ENCODE measurements around the gene CCS. TPM values are rescaled to one million over a fixed set of nuclear protein-coding genes. Genes with fewer than 3 reads are reported as not detected.

The CCS gene
- total RNA-seq, 3 donors from 2014 or later = 27.5 to 44.2 (median 33.1) TPM

DNA sequence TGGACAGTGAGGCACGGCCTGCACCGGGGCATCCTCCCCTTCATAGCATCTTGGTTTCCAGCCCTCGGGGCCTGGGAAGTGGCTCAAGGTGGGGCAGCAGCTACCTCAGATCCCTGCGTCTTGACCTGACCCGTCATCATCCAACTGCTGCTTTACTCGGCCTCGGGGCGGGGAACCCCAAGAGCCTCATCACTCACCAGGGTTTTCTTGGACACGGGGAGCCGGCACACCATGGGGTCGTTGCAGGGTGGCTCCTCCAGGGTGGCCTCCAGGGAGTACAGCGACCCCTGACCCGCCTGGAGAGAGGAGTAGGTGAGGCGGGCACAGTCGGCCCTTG, 25.2 kb upstream of the CCS start:
- DNase-seq (ENCODE audit: low spot score in 2 of 2) = no peak
- Histone ChIP-seq H3K27me3 (no peaks in the 10 kb centered on the region), H3K27ac (peak overlapping the region; percentile 57), H3K4me3 (peak overlapping the region; percentile 55 to 92 (median 68)), H3K9me3 (no peaks in the 10 kb centered on the region), H3K4me1 (no peaks in the 10 kb centered on the region), H3K36me3 (no peaks in the 10 kb centered on the region)
- TF ChIP-seq, protein P1, sequence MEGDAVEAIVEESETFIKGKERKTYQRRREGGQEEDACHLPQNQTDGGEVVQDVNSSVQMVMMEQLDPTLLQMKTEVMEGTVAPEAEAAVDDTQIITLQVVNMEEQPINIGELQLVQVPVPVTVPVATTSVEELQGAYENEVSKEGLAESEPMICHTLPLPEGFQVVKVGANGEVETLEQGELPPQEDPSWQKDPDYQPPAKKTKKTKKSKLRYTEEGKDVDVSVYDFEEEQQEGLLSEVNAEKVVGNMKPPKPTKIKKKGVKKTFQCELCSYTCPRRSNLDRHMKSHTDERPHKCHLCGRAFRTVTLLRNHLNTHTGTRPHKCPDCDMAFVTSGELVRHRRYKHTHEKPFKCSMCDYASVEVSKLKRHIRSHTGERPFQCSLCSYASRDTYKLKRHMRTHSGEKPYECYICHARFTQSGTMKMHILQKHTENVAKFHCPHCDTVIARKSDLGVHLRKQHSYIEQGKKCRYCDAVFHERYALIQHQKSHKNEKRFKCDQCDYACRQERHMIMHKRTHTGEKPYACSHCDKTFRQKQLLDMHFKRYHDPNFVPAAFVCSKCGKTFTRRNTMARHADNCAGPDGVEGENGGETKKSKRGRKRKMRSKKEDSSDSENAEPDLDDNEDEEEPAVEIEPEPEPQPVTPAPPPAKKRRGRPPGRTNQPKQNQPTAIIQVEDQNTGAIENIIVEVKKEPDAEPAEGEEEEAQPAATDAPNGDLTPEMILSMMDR (IDR thresholded peaks at IDR 0.05) = no peak
- TF ChIP-seq POLR2A (IDR thresholded peaks at IDR 0.05) (no peak), POLR2AphosphoS5 (IDR thresholded peaks at IDR 0.05) (no peak)
- intact Hi-C loops (cut with DNase I; ENCODE audit: low total_unique reads) = no loop called here

DNA sequence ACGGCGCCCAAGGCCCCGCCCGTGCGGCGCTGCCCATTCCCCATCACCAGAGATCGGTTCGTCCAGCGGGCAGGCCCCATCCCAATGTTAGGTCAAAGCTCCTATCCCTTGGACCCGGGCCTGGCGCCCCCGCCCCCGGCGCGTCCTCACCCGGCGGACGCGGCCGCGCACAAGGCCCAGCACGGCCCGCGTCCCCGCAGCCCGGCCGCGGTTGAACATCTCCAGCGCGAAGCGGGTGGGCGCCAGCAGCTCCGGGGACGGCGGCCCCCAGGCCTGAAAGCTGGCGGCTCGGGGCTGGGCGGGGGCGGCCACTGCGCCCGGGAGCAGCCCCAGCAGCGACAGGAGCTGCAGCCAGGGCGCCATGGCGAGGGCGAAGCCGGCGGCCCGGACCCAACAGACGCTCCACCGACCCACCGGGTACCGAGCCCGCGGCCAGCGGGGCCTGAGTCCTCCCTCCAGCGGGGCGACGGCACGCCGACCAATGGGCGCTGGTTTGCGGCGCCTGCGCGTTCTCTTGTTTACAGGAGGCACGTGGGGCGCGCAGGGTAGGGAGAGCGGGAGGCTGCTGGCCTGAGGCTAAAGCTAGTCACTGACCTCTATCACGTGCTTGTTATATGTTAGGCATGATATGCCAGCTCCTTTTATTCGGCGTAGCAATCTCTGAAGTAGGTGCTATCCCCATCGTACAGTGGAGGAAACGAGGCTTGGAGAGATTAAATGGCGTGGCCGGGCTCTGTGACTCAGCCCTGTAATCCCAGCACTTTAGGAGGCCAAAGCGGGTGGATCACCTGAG, 24.7 kb upstream of the CCS start, which contains the start of gene CTSF:
TSS of gene CTSF (minus strand) at position 483 of the 793 bp plus-strand sequence. CDS start at position 363, 120 bp downstream.
- TF ChIP-seq, protein P1 (IDR thresholded peaks at IDR 0.05) = no peak
- TF ChIP-seq POLR2AphosphoS5 (IDR thresholded peaks at IDR 0.05) (peak in 1 of 3 donors; percentile 31), POLR2A (IDR thresholded peaks at IDR 0.05) (no peak)
- intact Hi-C loops (cut with DNase I; ENCODE audit: low total_unique reads) = no loop called here
- Histone ChIP-seq H3K27me3 (no peaks in the 10 kb centered on the region), H3K4me3 (peak within 1 kb of the TSS; percentile 55 to 92 (median 68)), H3K9me3 (no peaks in the 10 kb centered on the region), H3K27ac (peak within 1 kb of the TSS; percentile 57), H3K36me3 (no peaks in the 10 kb centered on the region), H3K4me1 (no peaks in the 10 kb centered on the region)
- peak; percentile 68 to 88 for DNase-seq (ENCODE audit: low spot score in 2 of 2)

DNA sequence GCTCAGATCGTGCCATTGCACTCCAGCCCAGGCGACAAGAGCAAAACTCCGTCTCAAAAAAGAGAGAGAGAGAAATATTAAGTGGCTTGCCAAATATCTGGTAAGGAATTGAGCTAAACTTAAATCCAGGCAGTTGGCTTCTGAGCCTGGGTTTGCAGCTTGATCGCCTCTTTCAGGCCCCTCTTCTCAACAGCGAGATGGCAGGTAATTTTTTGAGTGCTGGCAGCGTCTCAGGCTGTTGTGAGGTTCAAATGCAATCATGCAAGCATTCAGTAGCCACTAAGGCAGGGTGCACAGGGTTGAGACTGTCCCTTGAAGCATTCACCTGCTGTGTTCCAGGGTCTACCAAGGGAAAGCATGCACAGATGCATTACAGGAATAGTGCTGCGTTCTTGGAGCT, 23.9 kb upstream of the CCS start:
- Histone ChIP-seq H3K4me3 (peak overlapping the region in 1 of 3 donors; percentile 68), H3K9me3 (no peaks in the 10 kb centered on the region), H3K27ac (no peak overlapping the region), H3K27me3 (no peaks in the 10 kb centered on the region), H3K36me3 (no peaks in the 10 kb centered on the region), H3K4me1 (no peaks in the 10 kb centered on the region)
- intact Hi-C loops (cut with DNase I; ENCODE audit: low total_unique reads) = no loop called here
- TF ChIP-seq, protein P1 (IDR thresholded peaks at IDR 0.05) = no peak
- TF ChIP-seq POLR2A (IDR thresholded peaks at IDR 0.05) = no peak
- no peak for TF ChIP-seq POLR2AphosphoS5 (IDR thresholded peaks at IDR 0.05)
- DNase-seq (ENCODE audit: low spot score in 2 of 2) = no peak

DNA sequence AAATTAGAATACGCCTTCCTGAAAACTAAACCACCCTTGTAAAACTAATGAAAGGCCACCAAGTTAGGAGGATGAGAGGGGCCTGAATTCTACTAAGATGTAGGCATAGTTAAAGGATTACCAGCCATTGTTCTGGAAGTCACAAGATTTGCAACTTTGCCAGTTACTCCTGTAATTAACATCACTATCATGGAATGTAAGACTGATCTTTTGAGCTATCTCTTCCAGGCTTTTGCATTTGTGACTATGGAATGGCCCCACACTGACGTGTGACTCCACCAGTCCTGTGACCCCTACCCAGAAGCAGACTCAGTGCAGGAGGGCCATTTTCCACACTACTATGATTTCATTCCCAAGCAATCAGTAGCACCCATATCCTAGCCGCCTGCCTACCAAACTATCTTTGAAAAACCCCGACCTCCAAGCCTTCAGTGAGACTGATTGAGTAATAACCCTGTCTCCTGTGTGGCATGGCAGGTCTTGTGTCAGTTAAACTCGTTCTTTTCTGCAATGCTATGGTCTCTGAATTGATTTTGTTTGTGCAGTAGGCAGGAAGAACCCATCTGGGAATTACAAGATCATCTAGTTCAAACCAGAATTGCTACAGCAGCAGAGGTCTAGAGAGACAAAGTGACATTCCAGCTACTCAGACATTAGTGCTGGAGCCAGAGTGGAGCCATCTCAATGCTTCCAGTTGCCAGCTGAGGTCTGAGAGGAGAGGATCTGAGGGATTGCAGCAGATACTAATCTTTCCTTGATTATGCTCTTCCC, 22.7 kb upstream of the CCS start:
- no peaks in the 10 kb centered on the region for H3K36me3 ChIP-seq
- no peak for DNase-seq (ENCODE audit: low spot score in 2 of 2)
- H3K9me3 ChIP-seq = no peaks in the 10 kb centered on the region
- H3K27ac ChIP-seq = no peak overlapping the region
- intact Hi-C loops (cut with DNase I; ENCODE audit: low total_unique reads) = loop anchor here (10.0 kb wide), 1 partner anchor 115 kb away; no protein-coding TSS in a partner anchor
- TF ChIP-seq POLR2AphosphoS5 (IDR thresholded peaks at IDR 0.05) (no peak), POLR2A (IDR thresholded peaks at IDR 0.05) (no peak)
- TF ChIP-seq, protein P1 (IDR thresholded peaks at IDR 0.05) = no peak
- no peak overlapping the region for H3K4me3 ChIP-seq
- H3K27me3 ChIP-seq = no peaks in the 10 kb centered on the region
- no peaks in the 10 kb centered on the region for H3K4me1 ChIP-seq

DNA sequence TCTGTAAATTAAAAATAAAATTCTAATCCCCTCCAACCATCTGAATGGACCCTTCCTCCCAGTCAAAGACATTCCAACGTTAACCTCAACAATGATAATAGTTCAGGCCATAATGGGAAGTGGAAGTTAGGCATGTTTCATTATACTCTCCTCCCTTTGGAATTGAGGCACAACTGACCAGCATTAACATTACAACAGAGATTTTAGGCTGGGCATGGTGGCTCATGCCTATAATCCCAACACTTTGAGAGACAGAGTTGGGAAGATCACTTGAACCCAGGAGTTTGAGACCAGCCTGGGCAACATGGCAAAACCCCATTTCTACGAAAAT, 22.2 kb upstream of the CCS start:
- Histone ChIP-seq H3K36me3 (no peaks in the 10 kb centered on the region), H3K4me1 (no peaks in the 10 kb centered on the region), H3K4me3 (no peak overlapping the region), H3K9me3 (no peaks in the 10 kb centered on the region), H3K27me3 (no peaks in the 10 kb centered on the region), H3K27ac (no peak overlapping the region)
- no peak for TF ChIP-seq POLR2AphosphoS5 (IDR thresholded peaks at IDR 0.05)
- intact Hi-C loops (cut with DNase I; ENCODE audit: low total_unique reads) = loop anchor here (10.0 kb wide), 1 partner anchor 114 kb away; no protein-coding TSS in a partner anchor
- no peak for DNase-seq (ENCODE audit: low spot score in 2 of 2)
